Cardiac septum (tissue), 1 donor: ENCODE data around the gene IRF2. TPM values are rescaled to one million over a fixed set of nuclear protein-coding genes. Genes with fewer than 3 reads are reported as not detected.
A peak's percentile ranks its signal among the peaks of the same experiment; 100 is the strongest.
"Not testable (repeated sequence)": the region's sequence is repeated elsewhere in the genome, so short reads cannot be mapped to it uniquely, and the experiment has no call there.

Experiments
- DNase-seq: peaks from one replicate; pipeline ENCODE4 v3.0.0-alpha.2; 2020; ENCODE audit warnings: low spot score
- intact Hi-C: fragments of 100-400 bp; cut with DNase I; formaldehyde crosslinking; loops from one replicate; pipeline ENCODE4 v1.14.0; 2022
- total RNA-seq: library from RNA; stranded (reverse); fragmentation: NEBNext Ultra II Directional; extraction: Animal tissue kit (Norgen Biotek cat#: 25700); gene quantifications from one replicate; pipeline ENCODE4 v1.2.1, GENCODE V29; 2021
- donor health status: DM: no; HTN: no; CAD: no.

Gene IRF2
- total RNA-seq, 1 donor from 2014 or later = 22.4 TPM

- no peak for DNase-seq
- intact Hi-C loops = loop anchor here (2.0 to 5.0 kb wide), 4 partner anchors 40 to 193 kb away; partner anchors contain the start of gene IRF2
Observed at GRCh38 chr4:184344435-184344834, 129.9 kb downstream of the IRF2 start.

DNA sequence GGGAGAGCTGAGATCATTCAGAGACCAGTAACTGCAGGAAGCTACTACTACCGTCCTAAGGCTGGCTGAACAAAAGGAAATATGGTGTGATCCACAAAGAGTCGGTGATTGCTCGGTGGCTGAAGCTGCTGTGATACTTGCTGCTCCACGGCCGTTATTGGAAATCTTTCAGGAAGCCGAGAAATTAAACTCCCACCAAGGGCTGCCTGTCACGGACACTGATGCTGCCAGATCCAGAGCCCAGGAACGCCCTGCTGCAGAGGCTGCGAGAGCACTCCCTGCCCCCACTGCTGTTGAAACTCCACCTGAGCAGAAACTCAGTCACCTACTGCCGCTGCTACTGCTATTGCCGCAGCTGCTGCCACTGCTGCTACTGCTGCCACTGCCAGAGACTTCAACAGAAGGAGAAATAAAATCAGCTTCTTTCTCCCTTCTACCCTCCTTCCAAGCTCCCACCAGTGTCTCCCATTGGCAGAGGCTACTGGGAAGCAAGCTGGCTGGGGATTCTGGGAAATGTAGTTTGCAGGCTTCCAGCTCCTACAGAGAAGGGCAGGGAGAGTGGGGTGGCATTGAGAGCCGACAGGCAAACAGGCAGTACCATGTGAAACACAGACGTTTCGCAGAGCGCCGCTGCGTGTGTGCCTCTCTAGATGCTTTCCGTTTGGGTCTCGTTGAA is 130.7 kb downstream of the IRF2 start:
- intact Hi-C loops = loop anchor here (2.0 to 5.0 kb wide), 4 partner anchors 41 to 194 kb away; partner anchors contain the start of gene IRF2
- peak; percentile 90 for DNase-seq

DNA sequence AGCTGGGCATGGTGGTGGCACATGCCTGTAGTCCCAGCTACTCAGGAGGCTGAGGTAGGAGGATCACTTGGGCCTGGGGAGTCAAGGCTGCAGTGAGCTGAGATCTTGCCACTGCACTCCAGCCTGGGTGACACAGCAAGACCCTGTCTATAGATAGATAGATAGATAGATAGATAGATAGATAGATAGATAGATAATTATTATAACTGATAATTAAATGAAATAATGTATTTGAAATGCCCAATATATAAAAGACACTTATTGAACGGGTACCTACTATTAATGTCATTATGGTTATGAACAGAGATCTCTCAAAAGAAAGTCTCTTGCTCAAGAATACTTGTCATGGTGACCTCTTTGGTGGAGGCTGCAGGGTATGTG is 131.5 kb downstream of the IRF2 start:
- not testable (repeated sequence) for DNase-seq
- intact Hi-C loops = loop anchor here (5.0 kb wide), 3 partner anchors 61 to 194 kb away; partner anchors contain the start of gene IRF2

GRCh38 chr4:184342167-184342856 is 132.0 kb downstream of the IRF2 start:
- intact Hi-C loops = loop anchor here (5.0 kb wide), 3 partner anchors 60 to 195 kb away; partner anchors contain the start of gene IRF2

GRCh38 chr4:184339398-184340193 is 134.8 kb downstream of the IRF2 start:
- intact Hi-C loops = loop anchor here (5.0 kb wide), 3 partner anchors 57 to 198 kb away; partner anchors contain the start of gene IRF2
- DNase-seq = not testable (repeated sequence)

More at GRCh38 chr4:184342167-184342856, 132.0 kb downstream of the IRF2 start:
- DNase-seq = no peak

GRCh38 chr4:184337907-184338306 is 136.4 kb downstream of the IRF2 start:
- intact Hi-C loops = no loop called here

More at GRCh38 chr4:184337907-184338306, 136.4 kb downstream of the IRF2 start:
- DNase-seq = no peak

Other genes starting within 250 kb of the IRF2 start
- 21.7 TPM for gene CASP3, start 174.9 kb upstream of the IRF2 start, total RNA-seq
- 8.3 TPM for gene PRIMPOL, start 175.2 kb upstream of the IRF2 start, total RNA-seq